ENCODE results near the gene DNAAF6.

DNA sequence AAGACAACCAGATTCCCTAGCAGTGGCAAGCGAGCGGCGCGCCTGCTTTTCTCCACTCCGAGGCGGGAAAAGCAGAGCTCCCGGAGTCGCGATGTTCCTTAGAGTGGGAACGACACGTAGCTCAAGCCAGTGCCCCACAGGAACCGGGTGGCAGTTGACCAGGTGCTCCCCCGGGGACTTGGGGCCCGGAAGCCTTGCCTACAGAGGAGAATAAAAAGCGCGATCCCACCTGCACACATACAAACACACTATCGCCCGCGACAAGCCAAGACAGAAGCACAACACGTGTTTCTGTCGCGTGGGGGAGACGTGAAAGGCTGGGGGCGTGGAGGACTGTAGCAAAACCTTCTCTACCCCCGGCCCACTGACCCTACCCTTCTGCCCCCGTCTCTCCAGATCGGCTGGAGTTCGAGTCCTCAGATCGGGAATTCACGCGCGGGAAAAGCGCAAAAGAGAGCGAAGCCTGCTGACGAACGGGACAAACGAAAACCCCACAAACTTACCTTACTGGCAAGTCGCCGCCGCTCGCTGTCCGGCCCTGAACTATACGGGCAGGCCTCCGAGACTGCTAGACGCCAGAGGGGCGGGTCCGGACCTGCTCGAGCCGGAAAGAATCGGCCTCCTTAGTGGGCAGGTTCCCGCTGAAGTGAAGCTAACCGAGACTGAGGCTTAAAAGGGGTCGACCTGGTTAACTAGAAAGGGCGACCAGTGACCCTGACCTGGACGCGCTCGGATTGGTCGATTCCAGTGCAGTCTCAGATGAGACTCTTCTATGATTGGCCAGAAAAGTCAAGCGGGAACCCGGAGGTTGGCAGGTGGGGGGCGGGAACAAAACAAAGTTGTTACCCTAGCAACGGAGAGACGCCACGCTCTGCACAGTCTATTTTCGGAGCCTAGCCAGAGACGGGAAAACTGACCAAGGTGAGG lies at the start of gene DNAAF6, which contains the start of gene NUP62CL:
- TF ChIP-seq, protein P1, sequence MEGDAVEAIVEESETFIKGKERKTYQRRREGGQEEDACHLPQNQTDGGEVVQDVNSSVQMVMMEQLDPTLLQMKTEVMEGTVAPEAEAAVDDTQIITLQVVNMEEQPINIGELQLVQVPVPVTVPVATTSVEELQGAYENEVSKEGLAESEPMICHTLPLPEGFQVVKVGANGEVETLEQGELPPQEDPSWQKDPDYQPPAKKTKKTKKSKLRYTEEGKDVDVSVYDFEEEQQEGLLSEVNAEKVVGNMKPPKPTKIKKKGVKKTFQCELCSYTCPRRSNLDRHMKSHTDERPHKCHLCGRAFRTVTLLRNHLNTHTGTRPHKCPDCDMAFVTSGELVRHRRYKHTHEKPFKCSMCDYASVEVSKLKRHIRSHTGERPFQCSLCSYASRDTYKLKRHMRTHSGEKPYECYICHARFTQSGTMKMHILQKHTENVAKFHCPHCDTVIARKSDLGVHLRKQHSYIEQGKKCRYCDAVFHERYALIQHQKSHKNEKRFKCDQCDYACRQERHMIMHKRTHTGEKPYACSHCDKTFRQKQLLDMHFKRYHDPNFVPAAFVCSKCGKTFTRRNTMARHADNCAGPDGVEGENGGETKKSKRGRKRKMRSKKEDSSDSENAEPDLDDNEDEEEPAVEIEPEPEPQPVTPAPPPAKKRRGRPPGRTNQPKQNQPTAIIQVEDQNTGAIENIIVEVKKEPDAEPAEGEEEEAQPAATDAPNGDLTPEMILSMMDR (IDR thresholded peaks at IDR 0.05): no peak
- no peak for TF ChIP-seq POLR2AphosphoS5 (IDR thresholded peaks at IDR 0.05)
- TF ChIP-seq EP300 (IDR thresholded peaks at IDR 0.05): no peak

All from suprapubic skin (tissue), 4 donors.